ENCODE measurements around the gene RAD51B. TPM values are rescaled to one million over a fixed set of nuclear protein-coding genes. Genes with fewer than 3 reads are reported as not detected.

The RAD51B gene
- total RNA-seq, 4 donors from 2014 or later: 14.0 to 16.4 (median 14.8) TPM

DNA sequence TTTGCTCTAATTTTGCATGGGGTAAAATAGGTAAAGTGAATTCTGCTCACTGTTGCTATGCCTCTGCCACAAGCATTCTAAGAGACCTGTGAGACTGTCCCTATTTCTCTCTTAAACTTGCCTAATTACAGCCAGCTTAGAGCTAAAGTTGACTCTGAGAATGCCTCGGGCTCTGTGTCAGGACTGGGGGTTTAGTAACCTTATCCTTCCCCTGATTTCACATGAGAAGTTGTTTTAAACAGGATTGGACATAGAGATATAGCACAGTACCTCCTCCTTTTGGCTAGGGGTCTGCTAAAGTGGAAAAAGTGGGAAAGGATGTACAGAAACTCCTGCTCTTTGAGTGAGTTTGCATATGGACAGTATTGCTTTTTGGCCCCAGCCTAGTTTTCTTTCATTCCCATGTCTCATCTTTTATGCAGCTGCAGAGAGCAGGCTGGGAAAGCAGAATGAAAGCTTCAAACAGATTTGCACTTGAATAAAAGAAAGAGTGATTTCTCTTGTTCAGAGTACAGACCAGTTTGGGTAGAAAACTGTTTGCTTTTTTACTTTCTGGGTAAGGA is 122.0 kb downstream of the RAD51B start:
- WGBS, 2 donors: 21 to 30% methylated on average over 1 of the region's 1 CpG
- no peak overlapping the region for H3K4me3 ChIP-seq (replicated peaks in 1 of 3)
- H3K27ac ChIP-seq: peak overlapping the region; percentile 70 to 96 (median 85)
- DNase-seq: no peak
- intact Hi-C loops (cut with DNase I): no loop called here
- TF ChIP-seq, protein P1, sequence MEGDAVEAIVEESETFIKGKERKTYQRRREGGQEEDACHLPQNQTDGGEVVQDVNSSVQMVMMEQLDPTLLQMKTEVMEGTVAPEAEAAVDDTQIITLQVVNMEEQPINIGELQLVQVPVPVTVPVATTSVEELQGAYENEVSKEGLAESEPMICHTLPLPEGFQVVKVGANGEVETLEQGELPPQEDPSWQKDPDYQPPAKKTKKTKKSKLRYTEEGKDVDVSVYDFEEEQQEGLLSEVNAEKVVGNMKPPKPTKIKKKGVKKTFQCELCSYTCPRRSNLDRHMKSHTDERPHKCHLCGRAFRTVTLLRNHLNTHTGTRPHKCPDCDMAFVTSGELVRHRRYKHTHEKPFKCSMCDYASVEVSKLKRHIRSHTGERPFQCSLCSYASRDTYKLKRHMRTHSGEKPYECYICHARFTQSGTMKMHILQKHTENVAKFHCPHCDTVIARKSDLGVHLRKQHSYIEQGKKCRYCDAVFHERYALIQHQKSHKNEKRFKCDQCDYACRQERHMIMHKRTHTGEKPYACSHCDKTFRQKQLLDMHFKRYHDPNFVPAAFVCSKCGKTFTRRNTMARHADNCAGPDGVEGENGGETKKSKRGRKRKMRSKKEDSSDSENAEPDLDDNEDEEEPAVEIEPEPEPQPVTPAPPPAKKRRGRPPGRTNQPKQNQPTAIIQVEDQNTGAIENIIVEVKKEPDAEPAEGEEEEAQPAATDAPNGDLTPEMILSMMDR (IDR thresholded peaks at IDR 0.05): no peak
- TF ChIP-seq POLR2A (IDR thresholded peaks at IDR 0.05): no peak
- no peaks in the 10 kb centered on the region for H3K27me3 ChIP-seq
- H3K9me3 ChIP-seq: no peaks in the 10 kb centered on the region
- peaks cover 30 to 40% of the 10 kb centered on the region in 2 donors for H3K4me1 ChIP-seq
- no peaks in the 10 kb centered on the region for H3K36me3 ChIP-seq

DNA sequence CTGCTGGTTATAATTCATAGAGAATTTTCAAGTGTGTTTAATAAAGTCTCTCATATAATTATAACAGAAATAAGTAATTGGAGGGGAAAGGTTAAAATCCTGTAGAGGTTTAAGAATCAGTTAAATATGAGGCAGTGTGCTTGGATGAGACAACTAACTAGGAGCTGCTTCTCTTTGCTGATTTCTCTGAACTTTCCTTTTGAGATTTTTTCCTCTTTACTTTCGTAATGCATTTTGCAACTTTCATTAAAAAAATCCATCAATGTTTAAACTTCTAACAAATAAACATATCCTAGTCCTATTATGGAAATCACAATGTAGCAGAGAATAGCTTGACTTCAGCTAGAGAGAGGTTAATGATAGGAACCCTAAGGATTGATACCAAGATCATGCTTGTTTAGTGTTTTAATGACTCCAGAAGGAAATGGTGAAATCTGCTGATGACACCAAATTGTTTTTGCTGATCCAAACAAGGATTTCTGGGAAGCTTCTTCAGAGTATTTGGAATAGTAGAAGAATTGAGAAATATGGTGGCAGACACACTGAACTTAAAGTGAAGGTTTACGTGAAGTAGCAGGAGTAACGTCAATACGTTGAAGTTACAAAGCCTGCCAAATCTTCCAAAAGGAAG is 122.6 kb downstream of the RAD51B start:
- 74 to 83% methylated on average over 4 of the region's 4 CpGs for WGBS, 2 donors
- intact Hi-C loops (cut with DNase I): no loop called here
- H3K4me1 ChIP-seq: peaks cover 30 to 40% of the 10 kb centered on the region in 2 donors
- DNase-seq: no peak
- H3K4me3 ChIP-seq (replicated peaks in 1 of 3): no peak overlapping the region
- no peaks in the 10 kb centered on the region for H3K36me3 ChIP-seq
- H3K27ac ChIP-seq: peak overlapping the region; percentile 70 to 96 (median 85)
- H3K9me3 ChIP-seq: no peaks in the 10 kb centered on the region
- no peaks in the 10 kb centered on the region for H3K27me3 ChIP-seq
- no peak for TF ChIP-seq POLR2A (IDR thresholded peaks at IDR 0.05)
- TF ChIP-seq, protein P1 (IDR thresholded peaks at IDR 0.05): no peak

DNA sequence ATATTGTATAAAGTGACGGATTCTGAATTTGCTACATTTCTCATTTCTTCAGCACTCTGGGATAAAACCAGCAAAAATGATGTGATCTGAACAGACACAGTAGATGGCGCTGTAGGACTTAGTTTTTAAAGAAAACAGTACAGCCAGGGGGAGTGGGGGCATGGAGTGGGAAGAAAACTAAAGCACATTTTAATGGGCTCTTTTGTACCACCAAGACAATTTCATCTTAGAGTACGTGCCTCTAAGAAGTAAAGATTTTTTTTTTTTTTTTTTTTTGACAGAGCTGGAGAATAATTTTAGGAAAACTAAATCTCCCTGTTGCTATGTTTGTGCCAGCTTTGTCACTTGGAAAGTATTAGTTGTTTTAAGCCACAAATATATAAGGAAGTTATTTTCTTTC is 124.4 kb downstream of the RAD51B start:
- Histone ChIP-seq H3K27ac (peak overlapping the region in 1 of 3 donors; percentile 6), H3K9me3 (no peaks in the 10 kb centered on the region), H3K36me3 (no peaks in the 10 kb centered on the region), H3K4me1 (peaks cover 30 to 40% of the 10 kb centered on the region in 2 donors), H3K27me3 (no peaks in the 10 kb centered on the region), H3K4me3 (replicated peaks in 1 of 3) (no peak overlapping the region)
- peak; percentile 66 to 71 for DNase-seq
- 14 to 16% methylated on average over 3 of the region's 3 CpGs for WGBS, 2 donors
- intact Hi-C loops (cut with DNase I): no loop called here
- TF ChIP-seq, protein P1 (IDR thresholded peaks at IDR 0.05): peak; percentile 27 to 95 (median 77)
- TF ChIP-seq POLR2A (IDR thresholded peaks at IDR 0.05): no peak

DNA sequence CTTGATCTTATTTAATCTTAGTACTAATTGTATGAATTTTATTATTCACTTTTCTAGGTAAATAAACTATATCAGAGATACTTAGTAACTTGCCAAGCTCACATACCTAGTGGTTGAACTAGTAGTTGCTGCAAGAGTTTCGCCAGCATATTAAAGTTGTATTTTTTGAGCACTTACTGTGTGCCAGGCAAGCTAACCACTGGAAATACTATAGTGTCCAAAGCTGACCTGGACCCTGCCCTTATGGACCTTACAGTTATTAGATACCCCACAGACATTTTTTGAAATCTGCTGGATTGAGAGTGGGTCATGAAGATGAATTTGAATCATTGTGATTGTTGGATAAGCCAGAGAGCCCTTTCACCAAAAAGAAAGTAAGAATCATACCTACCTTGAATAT is 125.0 kb downstream of the RAD51B start:
- H3K4me3 ChIP-seq (replicated peaks in 1 of 3): no peak overlapping the region
- DNase-seq: no peak
- peak overlapping the region in 1 of 3 donors; percentile 19 for H3K27ac ChIP-seq
- intact Hi-C loops (cut with DNase I): no loop called here
- 94 to 97% methylated on average over 1 of the region's 1 CpG for WGBS, 2 donors
- no peak for TF ChIP-seq POLR2A (IDR thresholded peaks at IDR 0.05)
- TF ChIP-seq, protein P1 (IDR thresholded peaks at IDR 0.05): no peak
- no peaks in the 10 kb centered on the region for H3K36me3 ChIP-seq
- H3K9me3 ChIP-seq: no peaks in the 10 kb centered on the region
- H3K27me3 ChIP-seq: no peaks in the 10 kb centered on the region
- peaks cover 30 to 40% of the 10 kb centered on the region in 2 donors for H3K4me1 ChIP-seq

DNA sequence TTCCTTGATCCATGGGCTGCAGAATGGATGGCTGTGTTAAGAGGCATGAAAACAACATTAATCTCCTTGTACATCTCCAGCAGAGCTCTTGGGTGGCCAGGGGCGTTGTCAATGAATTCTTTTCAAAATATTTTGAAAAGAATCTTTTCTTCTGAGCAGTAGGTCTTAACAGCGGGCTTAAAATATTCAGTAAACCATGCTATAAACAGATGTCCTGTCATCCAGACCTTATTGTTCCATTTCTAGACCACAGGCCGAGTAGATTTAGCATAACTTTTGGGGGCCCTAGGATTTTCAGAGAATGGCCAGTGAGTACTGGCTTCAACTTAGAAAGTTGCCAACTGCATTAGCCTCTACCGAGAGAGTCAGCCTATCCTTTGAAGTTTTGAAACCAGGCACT is 130.2 kb downstream of the RAD51B start:
- no peaks in the 10 kb centered on the region for H3K9me3 ChIP-seq
- H3K4me3 ChIP-seq (replicated peaks in 1 of 3): no peak overlapping the region
- peaks cover 2 to 4% of the 10 kb centered on the region in 2 donors for H3K4me1 ChIP-seq
- 93 to 97% methylated on average over 4 of the region's 4 CpGs for WGBS, 2 donors
- DNase-seq: no peak
- no peak overlapping the region for H3K27ac ChIP-seq
- no peaks in the 10 kb centered on the region for H3K36me3 ChIP-seq
- TF ChIP-seq, protein P1 (IDR thresholded peaks at IDR 0.05): no peak
- no peak for TF ChIP-seq POLR2A (IDR thresholded peaks at IDR 0.05)
- H3K27me3 ChIP-seq: no peaks in the 10 kb centered on the region
- intact Hi-C loops (cut with DNase I): loop anchor here (10.0 kb wide), 1 partner anchor 275 kb away; no protein-coding TSS in a partner anchor

Measured in thyroid gland (tissue), 4 donors.